Stimulated activated CD4-positive, alpha-beta T cell treated with anti-CD3 and anti-CD28 coated beads, Interleukin-1b, Interleukin-23, amount 100 ng/mL, for 1 hour (primary cell): ENCODE results near the gene CDX1.
"Not testable (repeated sequence)": the region's sequence is repeated elsewhere in the genome, so short reads cannot be mapped to it uniquely, and the experiment has no call there.

Source experiments
- DNase-seq, 2 donors: peaks; one replicate each; pipeline ENCODE4 v3.0.0-alpha.2; 2020; ENCODE audit warnings: low read depth in 2 of 2

CDX1 gene

DNA sequence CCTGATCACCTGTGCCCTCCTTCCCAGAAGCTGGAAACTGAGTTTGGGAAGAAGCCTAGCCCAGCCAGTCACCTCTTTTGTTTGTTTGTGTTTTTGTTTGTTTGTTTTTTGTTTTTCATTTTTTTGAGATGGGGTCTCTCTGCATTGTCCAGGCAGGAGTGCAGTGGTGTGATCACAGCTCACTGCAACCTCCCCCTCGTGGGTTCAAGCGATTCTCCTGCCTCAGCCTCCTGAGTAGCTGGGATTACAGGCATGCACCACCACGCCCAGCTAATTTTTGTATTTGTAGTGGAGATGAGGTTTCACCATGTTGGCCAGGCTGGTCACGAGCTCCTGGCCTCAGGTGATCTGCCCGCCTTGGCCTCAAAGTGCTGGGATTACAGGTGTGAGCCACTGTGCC lies 67.1 kb downstream of the CDX1 start:
- DNase-seq = not testable (repeated sequence)
